RWPE1 (cell line): Measurements from ENCODE around the gene OR56A5.
A peak's percentile ranks its signal among the peaks of the same experiment; 100 is the strongest.

Experiments used
- CTCF ChIA-PET: fragments of 350-600 bp; sonication (Branson Sonifier 250); formaldehyde crosslinking; extraction: SDS; loops from one replicate; lab custom pipeline; 2021; lab: Yijun Ruan, JAX
- POLR2A ChIA-PET: fragments of 400-600 bp; formaldehyde crosslinking; extraction: SDS; loops from one replicate; lab custom pipeline; 2020; ENCODE audit warnings: antibody characterized with exemption; ENCODE audit not compliant: low non-redundant PET; lab: Yijun Ruan, JAX
- DNase-seq: peaks from one replicate; pipeline ENCODE4 v3.0.0; 2012; ENCODE audit warnings: low spot score
- H3K27ac ChIP-seq: fragments of 450-650 bp; 2 replicates; pipeline ENCODE4 v1.5.1; 2017
- CTCF ChIP-seq: fragments of 450-650 bp; conservative IDR thresholded peaks from 2 replicates; pipeline ENCODE4 v1.5.1; 2017; ENCODE audit warnings: low read depth, mild to moderate bottlenecking

Gene OR56A5

GRCh38 chr11:5929571-5930368, 38.5 kb downstream of the OR56A5 start:
- POLR2A ChIA-PET = no interaction called here
- no peak for DNase-seq
- TF ChIP-seq CTCF = no peak

GRCh38 chr11:5928811-5929210, 39.5 kb downstream of the OR56A5 start:
- ChIA-PET CTCF (no interaction called here), POLR2A (no interaction called here)
- no peak for TF ChIP-seq CTCF
- no peak overlapping the region for H3K27ac ChIP-seq
- DNase-seq = no peak

More at GRCh38 chr11:5929571-5930368, 38.5 kb downstream of the OR56A5 start:
- H3K27ac ChIP-seq = no peak overlapping the region
- CTCF ChIA-PET = no interaction called here

- TF ChIP-seq CTCF = no peak
- CTCF ChIA-PET = no interaction called here
These were observed 40.0 kb downstream of the OR56A5 start for GRCh38 chr11:5928271-5928670.

GRCh38 chr11:5923794-5924193, 44.5 kb downstream of the OR56A5 start:
- TF ChIP-seq CTCF = no peak
- no peak for DNase-seq
- CTCF ChIA-PET = no interaction called here
- H3K27ac ChIP-seq = no peak overlapping the region
- POLR2A ChIA-PET = no interaction called here

More at GRCh38 chr11:5928271-5928670, 40.0 kb downstream of the OR56A5 start:
- DNase-seq = no peak
- POLR2A ChIA-PET = no interaction called here
- H3K27ac ChIP-seq = no peak overlapping the region

GRCh38 chr11:5923427-5923776, 44.9 kb downstream of the OR56A5 start:
- ChIA-PET POLR2A (no interaction called here), CTCF (interaction anchor here (0.6 to 0.7 kb wide), 2 partner anchors 8 to 721 kb away, joined by 3 read pairs; no protein-coding TSS in a partner anchor)
- no peak for DNase-seq
- no peak overlapping the region for H3K27ac ChIP-seq
- no peak for TF ChIP-seq CTCF

- CTCF ChIA-PET = interaction anchor here (0.6 to 0.7 kb wide), 3 partner anchors 8 to 720 kb away, joined by 3 to 5 read pairs (median 3); no protein-coding TSS in a partner anchor
- H3K27ac ChIP-seq = no peak overlapping the region
- POLR2A ChIA-PET = no interaction called here
- DNase-seq = peak; percentile 10
- no peak for TF ChIP-seq CTCF
These were observed 45.4 kb downstream of the OR56A5 start for GRCh38 chr11:5922749-5923426.
